SK-N-SH treated with all-trans-retinoic acid at 6 μM for 48 hours (cell line): ENCODE results near the gene ZNF432.

Experiments
- ATAC-seq: fragments of 200-7000 bp; cut with Tn5 transposase; 3 replicates; pipeline ENCODE4 v1.9.1; 2020; ENCODE audit warnings: mild to moderate bottlenecking, moderate library complexity
- ARNTL ChIP-seq: fragments of 450-650 bp; formaldehyde crosslinking; IDR thresholded peaks from 2 replicates; pipeline ENCODE4 v1.5.0; 2020; ENCODE audit warnings: low read depth, mild to moderate bottlenecking, moderate library complexity, borderline replicate concordance
- BACH2 ChIP-seq: fragments of 250-450 bp; sonication (Bioruptor Pico); IDR thresholded peaks from 2 replicates; pipeline ENCODE4 v1.9.0; 2021; ENCODE audit warnings: mild to moderate bottlenecking, borderline replicate concordance
- CSDC2 ChIP-seq: fragments of 250-450 bp; sonication (Bioruptor Pico); IDR thresholded peaks from 2 replicates; pipeline ENCODE4 v1.5.0; 2020; ENCODE audit warnings: mild to moderate bottlenecking, moderate library complexity
- GLIS3 ChIP-seq: fragments of 250-450 bp; sonication (Bioruptor Pico); IDR thresholded peaks from 2 replicates; pipeline ENCODE4 v1.5.0; 2020; ENCODE audit warnings: mild to moderate bottlenecking, moderate library complexity
- ISL1 ChIP-seq: fragments of 250-450 bp; sonication (Bioruptor Pico); IDR thresholded peaks from 2 replicates; pipeline ENCODE4 v2.1.2; 2022; ENCODE audit warnings: mild to moderate bottlenecking, moderate library complexity
- OSR1 ChIP-seq: fragments of 250-450 bp; sonication (Bioruptor Pico); IDR thresholded peaks from 2 replicates; pipeline ENCODE4 v1.8.0; 2022; ENCODE audit warnings: moderate library complexity, mild to moderate bottlenecking, inconsistent platforms
- POU6F1 ChIP-seq: fragments of 250-450 bp; sonication (Bioruptor Pico); IDR thresholded peaks from 2 replicates; pipeline ENCODE4 v1.8.0; 2021; ENCODE audit warnings: low read depth, mild to moderate bottlenecking, moderate library complexity, borderline replicate concordance
- PPARA ChIP-seq: fragments of 250-450 bp; sonication (Bioruptor Pico); IDR thresholded peaks from 2 replicates; pipeline ENCODE4 v1.5.0; 2020; ENCODE audit warnings: mild to moderate bottlenecking, borderline replicate concordance
- RARB ChIP-seq: fragments of 250-450 bp; sonication (Bioruptor Pico); IDR thresholded peaks from 2 replicates; pipeline ENCODE4 v1.8.0; 2021; ENCODE audit warnings: mild to moderate bottlenecking, moderate library complexity
- SNAI2 ChIP-seq: fragments of 250-450 bp; sonication (Bioruptor Pico); IDR thresholded peaks from 2 replicates; pipeline ENCODE4 v1.5.0; 2020; ENCODE audit warnings: mild to moderate bottlenecking, moderate library complexity
- TOX ChIP-seq: fragments of 250-450 bp; sonication (Bioruptor Pico); IDR thresholded peaks from 2 replicates; pipeline ENCODE4 v1.8.0; 2021; ENCODE audit warnings: mild to moderate bottlenecking, moderate library complexity, borderline replicate concordance
- ZC3H10 ChIP-seq: fragments of 250-450 bp; sonication (Bioruptor Pico); IDR thresholded peaks from 2 replicates; pipeline ENCODE4 v1.5.1; 2021; ENCODE audit warnings: mild to moderate bottlenecking, moderate library complexity
- ZFP3 ChIP-seq: fragments of 250-450 bp; sonication (Bioruptor Pico); IDR thresholded peaks from 2 replicates; pipeline ENCODE4 v1.5.0; 2020; ENCODE audit warnings: mild to moderate bottlenecking, moderate library complexity
- ZFP30 ChIP-seq: fragments of 450-650 bp; formaldehyde crosslinking; IDR thresholded peaks from 2 replicates; pipeline ENCODE4 v1.5.0; 2022; ENCODE audit warnings: mild to moderate bottlenecking, moderate library complexity
- ZNF565 ChIP-seq: fragments of 450-650 bp; formaldehyde crosslinking; conservative IDR thresholded peaks from 2 replicates; pipeline ENCODE4 v1.5.0; 2020; ENCODE audit warnings: low read depth, mild to moderate bottlenecking, moderate library complexity
- ZNF70 ChIP-seq: fragments of 450-650 bp; formaldehyde crosslinking; IDR thresholded peaks from 2 replicates; pipeline ENCODE4 v1.5.0; 2020; ENCODE audit warnings: mild to moderate bottlenecking, moderate library complexity
- ZNF8 ChIP-seq: fragments of 450-650 bp; formaldehyde crosslinking; IDR thresholded peaks from 2 replicates; pipeline ENCODE4 v1.5.0; 2020; ENCODE audit warnings: mild to moderate bottlenecking, moderate library complexity
- TF ChIP-seq, protein P1 (sequence below): fragments of 250-450 bp; sonication (Bioruptor Pico); IDR thresholded peaks from 2 replicates; pipeline ENCODE4 v1.5.0; 2020; ENCODE audit warnings: mild to moderate bottlenecking, moderate library complexity
- TF ChIP-seq, protein P2 (sequence below): fragments of 250-450 bp; sonication (Bioruptor Pico); IDR thresholded peaks from 2 replicates; pipeline ENCODE4 v1.8.0; 2020; ENCODE audit warnings: mild to moderate bottlenecking, moderate library complexity, borderline replicate concordance
- TF ChIP-seq, protein P3 (sequence below): fragments of 250-450 bp; sonication (Bioruptor Pico); IDR thresholded peaks from 2 replicates; pipeline ENCODE4 v1.5.1; 2021; ENCODE audit warnings: mild to moderate bottlenecking, moderate library complexity
- TF ChIP-seq, protein P4 (sequence below): fragments of 250-450 bp; sonication (Bioruptor Pico); IDR thresholded peaks from 2 replicates; pipeline ENCODE4 v1.5.1; 2020; ENCODE audit warnings: low read depth, mild to moderate bottlenecking, moderate library complexity

Gene ZNF432

DNA sequence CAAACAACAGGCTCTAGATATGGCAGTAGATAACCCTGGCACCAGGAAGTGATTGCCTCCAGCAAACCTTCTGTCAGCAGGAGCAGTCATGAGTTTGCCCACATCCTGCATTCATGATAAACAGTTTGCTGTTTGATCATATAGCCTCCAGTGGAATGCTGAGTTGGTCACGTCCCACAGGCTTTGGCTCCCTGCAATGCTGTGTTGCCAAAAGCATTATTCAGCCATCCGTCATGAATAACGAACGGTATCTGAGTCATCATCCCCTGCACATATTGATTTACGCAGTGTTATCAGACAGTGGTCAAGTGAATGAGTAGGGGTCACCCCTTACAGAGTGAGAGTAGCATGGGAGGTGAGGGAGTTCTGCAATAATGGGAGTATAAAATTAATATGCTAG, 21.9 kb upstream of the ZNF432 start:
- no peak for TF ChIP-seq ZC3H10 (CRISPR knock-in tag)
- no peak for TF ChIP-seq PPARA
- TF ChIP-seq TOX (CRISPR knock-in tag) = no peak
- TF ChIP-seq OSR1 (CRISPR knock-in tag) = no peak
- TF ChIP-seq ZNF70 (CRISPR knock-in tag) = no peak
- TF ChIP-seq POU6F1 = no peak
- TF ChIP-seq ZNF8 = no peak
- TF ChIP-seq SNAI2 (CRISPR knock-in tag) = no peak
- no peak for TF ChIP-seq ZNF565 (CRISPR knock-in tag)
- TF ChIP-seq, protein P1, sequence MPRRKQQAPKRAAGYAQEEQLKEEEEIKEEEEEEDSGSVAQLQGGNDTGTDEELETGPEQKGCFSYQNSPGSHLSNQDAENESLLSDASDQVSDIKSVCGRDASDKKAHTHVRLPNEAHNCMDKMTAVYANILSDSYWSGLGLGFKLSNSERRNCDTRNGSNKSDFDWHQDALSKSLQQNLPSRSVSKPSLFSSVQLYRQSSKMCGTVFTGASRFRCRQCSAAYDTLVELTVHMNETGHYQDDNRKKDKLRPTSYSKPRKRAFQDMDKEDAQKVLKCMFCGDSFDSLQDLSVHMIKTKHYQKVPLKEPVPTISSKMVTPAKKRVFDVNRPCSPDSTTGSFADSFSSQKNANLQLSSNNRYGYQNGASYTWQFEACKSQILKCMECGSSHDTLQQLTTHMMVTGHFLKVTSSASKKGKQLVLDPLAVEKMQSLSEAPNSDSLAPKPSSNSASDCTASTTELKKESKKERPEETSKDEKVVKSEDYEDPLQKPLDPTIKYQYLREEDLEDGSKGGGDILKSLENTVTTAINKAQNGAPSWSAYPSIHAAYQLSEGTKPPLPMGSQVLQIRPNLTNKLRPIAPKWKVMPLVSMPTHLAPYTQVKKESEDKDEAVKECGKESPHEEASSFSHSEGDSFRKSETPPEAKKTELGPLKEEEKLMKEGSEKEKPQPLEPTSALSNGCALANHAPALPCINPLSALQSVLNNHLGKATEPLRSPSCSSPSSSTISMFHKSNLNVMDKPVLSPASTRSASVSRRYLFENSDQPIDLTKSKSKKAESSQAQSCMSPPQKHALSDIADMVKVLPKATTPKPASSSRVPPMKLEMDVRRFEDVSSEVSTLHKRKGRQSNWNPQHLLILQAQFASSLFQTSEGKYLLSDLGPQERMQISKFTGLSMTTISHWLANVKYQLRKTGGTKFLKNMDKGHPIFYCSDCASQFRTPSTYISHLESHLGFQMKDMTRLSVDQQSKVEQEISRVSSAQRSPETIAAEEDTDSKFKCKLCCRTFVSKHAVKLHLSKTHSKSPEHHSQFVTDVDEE (CRISPR knock-in tag) = no peak
- no peak for TF ChIP-seq GLIS3
- TF ChIP-seq ZFP30 (CRISPR knock-in tag) = no peak
- TF ChIP-seq ZFP3 (CRISPR knock-in tag) = no peak
- no peak for TF ChIP-seq ISL1 (CRISPR knock-in tag)
- TF ChIP-seq BACH2 (CRISPR knock-in tag) = no peak
- TF ChIP-seq RARB (CRISPR knock-in tag) = no peak
- no peak for TF ChIP-seq CSDC2
- TF ChIP-seq, protein P2, sequence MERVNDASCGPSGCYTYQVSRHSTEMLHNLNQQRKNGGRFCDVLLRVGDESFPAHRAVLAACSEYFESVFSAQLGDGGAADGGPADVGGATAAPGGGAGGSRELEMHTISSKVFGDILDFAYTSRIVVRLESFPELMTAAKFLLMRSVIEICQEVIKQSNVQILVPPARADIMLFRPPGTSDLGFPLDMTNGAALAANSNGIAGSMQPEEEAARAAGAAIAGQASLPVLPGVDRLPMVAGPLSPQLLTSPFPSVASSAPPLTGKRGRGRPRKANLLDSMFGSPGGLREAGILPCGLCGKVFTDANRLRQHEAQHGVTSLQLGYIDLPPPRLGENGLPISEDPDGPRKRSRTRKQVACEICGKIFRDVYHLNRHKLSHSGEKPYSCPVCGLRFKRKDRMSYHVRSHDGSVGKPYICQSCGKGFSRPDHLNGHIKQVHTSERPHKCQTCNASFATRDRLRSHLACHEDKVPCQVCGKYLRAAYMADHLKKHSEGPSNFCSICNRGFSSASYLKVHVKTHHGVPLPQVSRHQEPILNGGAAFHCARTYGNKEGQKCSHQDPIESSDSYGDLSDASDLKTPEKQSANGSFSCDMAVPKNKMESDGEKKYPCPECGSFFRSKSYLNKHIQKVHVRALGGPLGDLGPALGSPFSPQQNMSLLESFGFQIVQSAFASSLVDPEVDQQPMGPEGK (CRISPR knock-in tag) = no peak
- TF ChIP-seq ARNTL (CRISPR knock-in tag) = no peak
- ATAC-seq = no peak

DNA sequence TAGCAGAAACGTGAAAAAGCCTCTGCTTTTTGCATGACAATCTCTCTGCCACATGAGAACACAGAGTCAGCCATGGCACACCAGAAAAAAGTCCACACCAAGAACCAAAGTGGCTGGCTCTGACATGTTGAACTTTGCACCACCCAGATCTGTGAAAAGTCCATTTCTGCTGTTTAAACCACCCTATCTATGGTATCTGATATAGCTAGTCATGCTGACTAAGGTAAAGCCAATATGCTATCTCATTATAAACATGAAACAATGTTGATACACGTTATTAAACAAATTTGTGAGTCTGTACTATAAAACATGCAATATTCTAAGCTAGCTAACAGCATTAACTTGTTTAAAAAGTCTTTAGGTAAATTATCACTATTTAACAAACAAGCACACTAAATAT, 21.0 kb upstream of the ZNF432 start:
- no peak for ATAC-seq
- TF ChIP-seq RARB (CRISPR knock-in tag) = no peak
- TF ChIP-seq ISL1 (CRISPR knock-in tag) = no peak
- no peak for TF ChIP-seq BACH2 (CRISPR knock-in tag)
- TF ChIP-seq, protein P3, sequence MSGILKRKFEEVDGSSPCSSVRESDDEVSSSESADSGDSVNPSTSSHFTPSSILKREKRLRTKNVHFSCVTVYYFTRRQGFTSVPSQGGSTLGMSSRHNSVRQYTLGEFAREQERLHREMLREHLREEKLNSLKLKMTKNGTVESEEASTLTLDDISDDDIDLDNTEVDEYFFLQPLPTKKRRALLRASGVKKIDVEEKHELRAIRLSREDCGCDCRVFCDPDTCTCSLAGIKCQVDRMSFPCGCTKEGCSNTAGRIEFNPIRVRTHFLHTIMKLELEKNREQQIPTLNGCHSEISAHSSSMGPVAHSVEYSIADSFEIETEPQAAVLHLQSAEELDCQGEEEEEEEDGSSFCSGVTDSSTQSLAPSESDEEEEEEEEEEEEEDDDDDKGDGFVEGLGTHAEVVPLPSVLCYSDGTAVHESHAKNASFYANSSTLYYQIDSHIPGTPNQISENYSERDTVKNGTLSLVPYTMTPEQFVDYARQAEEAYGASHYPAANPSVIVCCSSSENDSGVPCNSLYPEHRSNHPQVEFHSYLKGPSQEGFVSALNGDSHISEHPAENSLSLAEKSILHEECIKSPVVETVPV (CRISPR knock-in tag) = no peak
- TF ChIP-seq, protein P1 (CRISPR knock-in tag) = no peak
- TF ChIP-seq ZNF565 (CRISPR knock-in tag) = no peak
- TF ChIP-seq, protein P4, sequence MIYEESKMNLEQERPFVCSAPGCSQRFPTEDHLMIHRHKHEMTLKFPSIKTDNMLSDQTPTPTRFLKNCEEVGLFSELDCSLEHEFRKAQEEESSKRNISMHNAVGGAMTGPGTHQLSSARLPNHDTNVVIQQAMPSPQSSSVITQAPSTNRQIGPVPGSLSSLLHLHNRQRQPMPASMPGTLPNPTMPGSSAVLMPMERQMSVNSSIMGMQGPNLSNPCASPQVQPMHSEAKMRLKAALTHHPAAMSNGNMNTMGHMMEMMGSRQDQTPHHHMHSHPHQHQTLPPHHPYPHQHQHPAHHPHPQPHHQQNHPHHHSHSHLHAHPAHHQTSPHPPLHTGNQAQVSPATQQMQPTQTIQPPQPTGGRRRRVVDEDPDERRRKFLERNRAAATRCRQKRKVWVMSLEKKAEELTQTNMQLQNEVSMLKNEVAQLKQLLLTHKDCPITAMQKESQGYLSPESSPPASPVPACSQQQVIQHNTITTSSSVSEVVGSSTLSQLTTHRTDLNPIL = no peak
- TF ChIP-seq ZFP30 (CRISPR knock-in tag) = no peak
- TF ChIP-seq ZNF70 (CRISPR knock-in tag) = no peak
